Ramos (cell line): Measurements from ENCODE around the gene CHRNG.
"Not testable (repeated sequence)": the region's sequence is repeated elsewhere in the genome, so short reads cannot be mapped to it uniquely, and the experiment has no call there.

Source experiments
- in situ Hi-C: fragments of 300-500 bp; cut with MboI; formaldehyde crosslinking; loops from one replicate; pipeline ENCODE4 v1.14.3; 2022; ENCODE audit warnings: low sequenced_read_pairs; ENCODE audit not compliant: unreplicated experiment

CHRNG gene

DNA sequence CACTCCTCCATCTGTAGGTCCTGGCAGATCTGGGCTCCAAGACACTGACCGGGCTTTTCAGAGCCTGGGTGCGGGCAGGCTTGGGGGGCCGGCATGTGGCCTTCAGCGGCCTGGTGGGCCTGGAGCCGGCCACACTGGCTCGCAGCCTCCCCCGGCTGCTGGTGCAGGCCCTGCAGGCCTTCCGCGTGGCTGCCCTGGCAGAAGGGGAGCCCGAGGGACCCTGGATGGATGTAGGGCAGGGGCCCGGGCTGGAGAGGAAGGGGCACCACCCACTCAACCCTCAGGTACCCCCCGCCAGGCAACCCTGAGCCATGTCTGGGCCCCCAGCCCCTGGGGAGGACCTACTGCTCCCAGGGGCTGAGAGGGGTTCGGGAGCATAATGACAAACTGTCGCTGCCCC is 14.3 kb upstream of the CHRNG start:
- in situ Hi-C loops = loop anchor here (5.0 to 10.0 kb wide), 2 partner anchors 83 to 620 kb away; no protein-coding TSS in a partner anchor

DNA sequence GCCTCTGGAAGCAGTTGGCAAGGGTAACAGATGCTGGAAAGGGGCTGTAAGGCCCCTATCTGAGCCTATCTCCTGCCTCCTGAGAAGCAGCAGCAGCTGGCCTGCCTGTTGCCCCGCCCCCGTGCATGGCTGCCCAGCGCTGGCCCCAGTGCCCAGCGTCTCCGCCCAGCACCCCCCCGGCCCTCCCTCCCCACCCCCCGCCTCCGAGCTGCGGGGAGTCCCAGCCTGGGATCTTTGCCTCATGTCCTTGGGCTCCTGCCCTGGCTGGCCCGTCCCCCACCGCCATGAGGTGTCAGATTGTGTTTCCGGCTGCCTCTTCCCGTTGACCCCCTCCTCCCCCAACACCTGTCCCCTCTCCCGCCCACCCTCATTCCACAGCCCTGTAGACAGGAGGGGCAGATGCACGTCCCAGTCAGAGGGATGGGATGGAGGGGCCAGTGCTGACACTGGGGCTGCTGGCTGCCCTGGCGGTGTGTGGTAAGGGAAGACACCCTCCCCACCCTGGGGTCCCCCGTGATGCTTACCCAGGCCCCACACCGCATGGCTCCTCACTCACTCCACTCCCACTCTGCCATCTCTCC is 13.6 kb upstream of the CHRNG start, which contains the start of gene CHRND:
TSS of gene CHRND (plus strand) at position 370 of the 581 bp plus-strand sequence. CDS start at position 426, 56 bp downstream.
- in situ Hi-C loops = loop anchor here (5.0 to 10.0 kb wide), 2 partner anchors 84 to 621 kb away; no protein-coding TSS in a partner anchor

DNA sequence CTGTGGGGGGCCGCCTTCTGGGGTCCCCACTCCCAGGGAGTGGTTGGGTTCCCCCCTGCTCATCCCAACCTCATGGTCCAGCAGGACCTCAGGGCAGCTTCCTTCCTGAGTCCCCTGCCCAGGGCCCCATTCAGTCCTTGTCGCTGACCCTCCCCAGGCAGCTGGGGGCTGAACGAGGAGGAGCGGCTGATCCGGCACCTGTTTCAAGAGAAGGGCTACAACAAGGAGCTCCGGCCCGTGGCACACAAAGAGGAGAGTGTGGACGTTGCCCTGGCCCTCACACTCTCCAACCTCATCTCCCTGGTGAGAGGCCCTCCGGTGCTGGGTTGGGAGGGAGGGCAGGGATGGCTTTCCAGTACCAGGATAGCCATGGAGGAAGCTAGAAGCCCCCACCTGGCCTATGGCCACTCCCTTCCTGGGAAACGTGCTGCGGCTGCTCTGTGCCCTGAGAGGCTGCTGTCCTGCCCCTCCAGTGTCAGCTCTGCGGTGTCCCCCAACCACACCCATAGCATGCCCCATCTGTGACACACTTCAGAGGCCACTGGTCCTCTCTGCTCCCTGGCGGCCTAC is 13.0 kb upstream of the CHRNG start:
- in situ Hi-C loops = loop anchor here (5.0 to 10.0 kb wide), 2 partner anchors 84 to 622 kb away; no protein-coding TSS in a partner anchor

DNA sequence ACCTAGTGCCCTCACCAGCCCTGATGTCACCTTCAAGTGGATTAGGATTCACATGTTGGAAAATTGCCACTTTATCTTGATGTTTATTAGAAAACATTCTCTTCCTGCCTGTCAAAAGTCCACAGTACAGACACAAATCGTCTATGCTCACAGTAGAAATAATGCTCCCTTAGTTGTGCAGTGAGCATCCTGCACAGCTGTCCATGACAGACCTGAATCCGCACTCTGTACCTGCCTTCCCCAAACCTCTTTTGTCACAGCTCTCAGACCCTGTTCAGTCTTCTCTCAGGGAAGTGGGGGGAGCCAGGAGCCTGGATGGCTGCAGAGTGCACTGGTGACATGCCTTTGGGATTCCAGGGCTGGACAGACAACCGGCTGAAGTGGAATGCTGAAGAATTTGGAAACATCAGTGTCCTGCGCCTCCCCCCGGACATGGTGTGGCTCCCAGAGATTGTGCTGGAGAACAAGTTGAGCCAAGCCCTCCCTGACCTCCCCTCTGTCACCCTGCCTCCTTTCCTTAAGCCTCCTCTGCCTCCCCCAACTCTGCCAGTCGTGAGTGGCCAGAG is 11.5 kb upstream of the CHRNG start:
- in situ Hi-C loops = loop anchor here (5.0 to 10.0 kb wide), 2 partner anchors 86 to 623 kb away; no protein-coding TSS in a partner anchor

DNA sequence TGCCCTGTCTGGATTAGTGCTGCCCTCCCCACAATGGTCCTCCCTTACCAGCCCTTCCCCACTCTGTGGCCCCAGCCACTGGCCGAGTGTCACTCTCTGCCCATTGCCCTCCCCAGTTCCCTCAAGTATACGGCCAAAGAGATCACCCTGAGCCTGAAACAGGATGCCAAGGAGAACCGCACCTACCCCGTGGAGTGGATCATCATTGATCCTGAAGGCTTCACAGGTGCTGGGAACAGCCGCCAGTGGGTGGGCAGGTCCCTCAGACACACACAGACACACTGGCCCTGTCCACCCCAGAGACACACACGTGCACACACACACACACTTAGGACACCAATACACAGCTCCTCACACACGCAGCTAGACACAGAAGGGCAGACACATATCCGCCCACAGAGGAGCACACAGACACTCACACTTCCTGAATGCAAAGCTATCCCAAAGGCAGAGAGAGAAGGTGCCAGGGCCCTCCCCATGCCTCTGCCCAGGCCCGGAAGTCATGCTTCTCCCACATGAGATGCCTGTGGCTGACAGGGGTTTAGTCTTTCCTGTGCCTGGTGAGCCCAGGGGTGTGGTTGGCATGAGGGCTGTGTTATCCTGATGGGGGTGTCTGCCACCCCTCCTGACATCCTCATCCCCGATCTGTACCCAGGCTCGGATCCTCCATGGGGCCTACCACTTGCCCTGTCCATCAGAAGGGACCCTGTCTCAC is 10.6 kb upstream of the CHRNG start:
- in situ Hi-C loops = loop anchor here (5.0 to 10.0 kb wide), 2 partner anchors 87 to 624 kb away; no protein-coding TSS in a partner anchor

DNA sequence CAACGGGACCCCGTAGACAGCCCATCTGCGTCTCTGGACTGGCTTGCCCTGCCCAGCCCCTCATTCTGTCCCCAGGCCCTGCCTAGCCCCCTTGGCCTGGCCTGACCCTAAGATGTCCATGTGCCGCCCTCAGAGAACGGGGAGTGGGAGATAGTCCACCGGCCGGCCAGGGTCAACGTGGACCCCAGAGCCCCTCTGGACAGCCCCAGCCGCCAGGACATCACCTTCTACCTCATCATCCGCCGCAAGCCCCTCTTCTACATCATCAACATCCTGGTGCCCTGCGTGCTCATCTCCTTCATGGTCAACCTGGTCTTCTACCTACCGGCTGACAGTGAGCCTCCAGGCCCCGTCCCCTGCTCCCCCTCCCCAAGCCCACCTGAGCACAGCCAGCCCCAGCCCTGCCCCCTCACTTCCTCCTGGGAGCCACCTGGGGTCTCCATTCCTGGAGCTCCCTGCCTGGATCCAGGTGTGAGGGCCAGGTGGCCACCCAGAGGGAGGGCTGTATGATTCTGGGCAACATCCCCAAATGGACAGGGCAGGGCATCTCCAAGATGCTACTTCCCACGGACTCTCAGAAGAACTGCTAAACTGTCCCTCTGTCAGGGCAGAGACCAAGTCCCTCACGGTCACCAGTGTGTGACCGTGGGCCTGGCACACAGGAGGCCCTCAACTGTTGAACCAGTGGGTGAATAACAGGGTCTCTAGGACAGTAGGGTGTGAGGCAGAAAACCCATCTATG is 9.5 kb upstream of the CHRNG start:
- in situ Hi-C loops = loop anchor here (5.0 to 10.0 kb wide), 2 partner anchors 88 to 625 kb away; no protein-coding TSS in a partner anchor

DNA sequence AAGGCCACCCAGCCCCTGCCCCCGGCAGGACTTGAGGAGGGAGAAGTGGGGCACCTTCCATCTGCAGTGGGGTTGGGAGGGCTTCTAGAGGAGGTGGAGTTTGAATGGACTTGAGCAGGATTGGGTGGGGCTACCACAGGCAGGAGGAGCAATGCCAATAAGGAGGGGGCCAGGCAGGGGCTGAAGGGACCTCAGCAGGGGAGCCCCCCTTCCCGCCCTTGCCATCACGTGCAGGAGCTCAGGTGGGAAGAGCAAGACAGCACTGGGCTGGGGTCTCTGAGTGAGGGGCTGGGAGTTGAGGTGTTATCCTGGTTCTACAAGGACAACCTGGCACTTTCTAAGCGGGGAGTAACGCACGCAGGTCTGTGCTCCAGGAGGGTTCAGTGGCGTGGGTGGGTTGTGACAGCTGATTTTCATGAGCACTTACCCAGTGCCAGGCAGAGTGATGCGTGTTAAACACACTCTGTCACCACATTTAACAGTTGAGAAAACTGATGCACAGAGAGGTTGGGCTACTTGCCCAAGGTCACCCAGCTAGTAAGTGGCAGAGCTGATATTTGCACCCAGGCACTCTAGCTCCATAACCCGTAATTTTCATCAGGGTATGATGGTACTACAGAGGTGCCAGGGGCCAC is 8.7 kb upstream of the CHRNG start:
- in situ Hi-C loops = no loop called here

DNA sequence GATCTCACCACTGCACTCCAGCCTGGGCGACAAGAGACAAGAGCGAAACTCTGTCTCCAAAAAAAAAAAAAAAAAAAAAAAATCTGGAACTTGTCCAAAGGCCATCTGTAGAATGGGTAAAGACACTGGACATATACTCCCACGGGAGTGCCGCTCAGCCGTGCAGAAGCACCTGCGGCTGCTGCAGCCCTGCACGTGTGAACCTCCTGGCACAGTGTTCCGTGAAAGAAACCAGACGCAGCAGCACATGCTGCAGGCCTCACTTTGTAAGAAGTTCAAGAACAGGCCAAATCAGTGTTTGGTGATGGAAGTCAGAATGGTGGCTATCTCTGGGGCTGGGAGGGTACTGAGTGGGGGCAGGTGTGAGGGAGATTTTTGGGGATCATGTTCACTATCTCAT is 7.1 kb upstream of the CHRNG start:
- in situ Hi-C loops = no loop called here

DNA sequence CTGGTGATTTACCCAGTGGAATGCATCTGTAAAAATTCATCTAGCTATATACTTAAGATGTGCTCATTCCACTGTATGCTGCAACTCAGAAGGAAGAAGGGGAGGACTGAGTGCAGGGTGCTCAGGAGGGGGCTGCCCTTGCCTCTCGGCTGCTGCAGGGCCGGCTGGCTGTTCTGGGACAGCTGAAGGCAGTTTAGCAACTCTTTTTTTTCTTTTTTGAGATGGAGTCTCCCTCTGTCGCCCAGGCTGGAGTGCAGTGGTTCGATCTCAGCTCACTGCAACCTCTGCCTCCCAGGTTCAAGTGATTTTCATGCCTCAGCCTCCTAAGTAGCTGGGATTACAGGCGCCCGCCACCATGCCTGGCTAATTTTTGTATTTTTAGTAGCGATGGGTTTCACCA is 6.7 kb upstream of the CHRNG start:
- in situ Hi-C loops = not testable (repeated sequence)

DNA sequence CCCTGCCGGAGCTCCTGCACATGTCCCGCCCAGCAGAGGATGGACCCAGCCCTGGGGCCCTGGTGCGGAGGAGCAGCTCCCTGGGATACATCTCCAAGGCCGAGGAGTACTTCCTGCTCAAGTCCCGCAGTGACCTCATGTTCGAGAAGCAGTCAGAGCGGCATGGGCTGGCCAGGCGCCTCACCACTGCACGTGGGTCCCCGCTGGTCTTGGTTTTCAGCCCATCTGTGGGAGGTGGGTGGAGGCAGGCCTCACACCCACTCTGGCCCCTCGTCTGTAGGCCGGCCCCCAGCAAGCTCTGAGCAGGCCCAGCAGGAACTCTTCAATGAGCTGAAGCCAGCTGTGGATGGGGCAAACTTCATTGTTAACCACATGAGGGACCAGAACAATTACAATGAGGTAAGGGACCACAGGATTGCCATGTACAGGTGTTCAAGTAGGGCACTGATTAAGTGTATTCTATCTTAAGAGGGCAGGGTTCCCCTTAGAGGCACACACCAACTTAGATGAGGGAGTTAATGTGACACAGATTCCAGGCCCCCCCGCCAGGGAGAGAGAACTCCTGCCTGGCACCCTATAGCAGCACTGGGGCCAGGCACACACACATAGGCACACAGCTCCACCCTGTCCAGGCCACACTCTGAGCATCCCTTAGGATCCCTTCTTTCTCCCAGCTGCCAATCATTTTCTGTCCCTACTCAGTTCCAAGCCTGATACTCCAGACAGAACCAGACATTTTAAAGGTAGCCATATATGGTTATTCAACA is 5.4 kb upstream of the CHRNG start:
- in situ Hi-C loops = no loop called here

DNA sequence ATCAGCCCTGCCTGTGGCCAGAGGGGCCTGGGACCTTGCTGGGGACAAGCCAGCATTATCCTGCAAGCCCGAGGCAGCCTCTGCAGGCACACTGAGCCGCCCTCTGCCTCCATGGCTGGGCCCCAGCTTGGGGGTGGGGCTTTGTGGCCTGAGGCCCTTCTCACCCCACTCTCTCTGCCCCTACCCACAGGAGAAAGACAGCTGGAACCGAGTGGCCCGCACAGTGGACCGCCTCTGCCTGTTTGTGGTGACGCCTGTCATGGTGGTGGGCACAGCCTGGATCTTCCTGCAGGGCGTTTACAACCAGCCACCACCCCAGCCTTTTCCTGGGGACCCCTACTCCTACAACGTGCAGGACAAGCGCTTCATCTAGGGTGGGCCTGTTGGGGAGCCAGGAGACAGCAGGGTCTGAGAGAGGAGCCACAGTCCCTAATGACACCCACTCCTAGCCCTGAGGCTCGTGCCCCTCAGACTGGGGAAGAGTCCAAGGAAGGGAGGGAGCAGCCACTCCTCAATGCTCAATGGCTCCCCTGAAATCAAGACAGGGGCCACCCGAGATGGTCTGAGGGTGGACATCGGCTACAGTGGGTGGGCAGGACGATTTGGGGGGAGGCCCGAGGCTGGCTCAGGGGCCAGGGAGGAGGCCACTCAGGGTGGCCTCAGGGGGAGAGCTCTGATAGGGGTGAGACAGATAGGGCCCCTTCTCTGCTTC is 4.4 kb upstream of the CHRNG start:
- in situ Hi-C loops = no loop called here

DNA sequence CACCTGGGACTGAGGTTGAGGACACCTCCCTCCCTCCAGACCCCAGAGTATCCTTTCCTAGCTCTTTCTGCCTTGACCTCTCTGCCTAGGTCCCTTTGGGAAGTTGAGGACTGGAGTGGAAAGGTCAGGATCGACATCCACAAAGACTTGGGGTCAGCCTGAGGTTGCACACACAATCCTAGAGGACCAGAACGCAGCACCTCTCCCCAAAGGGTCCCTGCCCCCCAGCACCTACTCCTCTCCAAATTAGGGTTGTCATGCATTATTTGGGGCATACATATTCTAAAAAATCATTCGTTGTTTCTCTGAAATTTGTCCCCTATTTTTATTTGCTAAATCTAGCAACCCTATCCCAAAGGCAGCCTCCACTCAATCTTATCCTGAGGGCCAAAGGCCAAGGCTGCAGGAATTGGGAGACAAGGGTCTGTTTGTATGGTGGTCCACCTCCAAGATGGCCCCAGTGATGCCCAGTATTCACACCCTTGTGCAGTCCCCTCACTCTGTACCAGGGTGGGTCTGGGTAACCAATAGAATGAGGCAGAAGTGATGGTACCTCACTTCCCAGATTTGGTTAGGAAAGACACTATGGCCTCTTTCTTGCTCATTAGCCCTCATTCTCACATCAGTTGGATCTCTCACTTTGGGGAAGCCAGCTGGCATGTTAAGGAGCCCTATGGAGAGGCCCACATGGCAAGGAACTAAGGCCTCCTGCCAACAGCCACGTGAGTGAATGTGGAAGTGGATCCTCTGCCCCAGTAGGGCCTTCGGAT is 3.5 kb upstream of the CHRNG start:
- in situ Hi-C loops = no loop called here

DNA sequence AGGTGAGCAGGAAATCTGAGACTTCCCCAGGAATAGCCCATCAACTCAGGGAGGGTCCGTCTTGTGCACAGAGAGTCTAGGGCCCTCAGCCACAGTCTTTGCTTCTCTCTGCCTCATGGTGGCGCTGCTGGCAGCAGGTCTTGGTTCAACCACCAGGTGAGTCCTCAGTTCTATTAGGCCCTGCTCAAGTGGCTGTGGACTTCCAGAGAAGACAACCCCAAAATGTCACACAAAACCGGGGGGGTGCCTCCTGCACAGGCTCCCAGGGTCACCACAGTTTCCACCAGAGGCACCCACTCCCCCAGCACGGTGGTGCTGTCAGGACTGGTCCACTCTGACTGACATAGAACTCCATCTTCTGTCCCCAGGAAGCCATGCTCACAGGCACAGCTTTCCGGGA is 2.4 kb upstream of the CHRNG start:
- in situ Hi-C loops = no loop called here

DNA sequence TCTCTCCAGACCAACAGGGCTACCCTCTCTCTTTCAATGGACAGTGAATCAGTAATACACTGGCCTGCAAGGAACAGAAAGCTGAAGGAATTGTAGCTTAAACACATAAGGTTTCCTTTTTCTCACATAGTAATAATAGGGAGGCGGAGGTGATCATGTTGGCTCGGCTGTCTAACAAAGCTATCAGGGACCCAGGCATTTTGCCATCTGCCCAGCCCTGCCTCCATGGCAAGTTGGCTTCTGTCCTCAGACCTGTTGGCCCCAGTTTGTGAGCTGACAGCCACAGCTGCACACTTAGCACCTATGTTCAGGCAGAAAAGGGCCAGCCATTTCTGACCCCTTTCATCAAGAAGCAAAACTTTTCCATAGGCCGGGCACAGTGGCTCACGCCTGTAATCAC is 2.0 kb upstream of the CHRNG start:
- in situ Hi-C loops = no loop called here

DNA sequence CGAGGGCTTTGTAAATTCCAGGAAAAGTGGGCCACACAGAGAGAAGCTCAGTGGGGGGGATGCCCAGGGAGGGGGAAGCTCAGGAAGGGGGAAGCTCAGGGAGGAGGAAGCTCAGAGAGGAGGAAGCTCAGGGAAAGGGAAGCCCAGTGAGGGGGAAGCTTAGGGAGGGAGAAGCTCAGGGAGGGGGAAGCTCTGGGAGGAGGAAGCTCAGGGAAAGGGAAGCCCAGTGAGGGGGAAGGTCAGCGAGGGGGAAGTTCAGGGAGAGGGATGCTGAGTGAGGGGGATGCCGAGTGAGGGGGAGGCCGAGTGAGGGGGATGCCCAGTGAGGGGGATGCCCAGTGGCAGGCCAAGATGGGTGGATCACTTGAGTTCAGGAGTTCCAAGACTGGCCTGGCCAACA is 821 bp upstream of the CHRNG start:
- in situ Hi-C loops = no loop called here

DNA sequence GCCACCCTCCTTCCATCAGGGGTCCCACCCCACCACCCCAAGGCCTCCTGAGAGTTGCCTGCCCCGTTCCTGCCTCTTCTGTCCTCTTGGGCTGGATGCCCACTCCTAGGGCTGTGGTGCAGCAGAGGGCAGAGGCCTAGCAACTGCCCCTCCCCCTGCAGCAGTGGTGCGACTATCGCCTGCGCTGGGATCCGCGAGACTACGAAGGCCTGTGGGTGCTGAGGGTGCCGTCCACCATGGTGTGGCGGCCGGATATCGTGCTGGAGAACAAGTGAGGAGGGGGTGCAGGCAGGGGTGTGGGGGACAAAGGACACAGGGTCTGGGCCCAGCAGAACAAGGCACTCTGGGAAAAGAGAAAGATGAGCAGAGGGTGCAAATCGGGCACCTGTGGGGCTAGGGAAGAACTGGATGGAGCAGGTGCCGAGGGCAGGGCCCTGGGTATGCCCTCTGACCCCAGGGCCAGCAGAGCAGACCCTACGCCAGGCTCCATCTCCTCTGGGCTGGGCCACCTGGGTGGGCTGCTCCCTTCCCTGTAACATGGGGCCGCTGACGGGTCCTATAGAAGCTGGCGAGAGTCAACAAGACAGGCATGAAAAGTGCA is 1.0 kb downstream of the CHRNG start:
- in situ Hi-C loops = no loop called here

DNA sequence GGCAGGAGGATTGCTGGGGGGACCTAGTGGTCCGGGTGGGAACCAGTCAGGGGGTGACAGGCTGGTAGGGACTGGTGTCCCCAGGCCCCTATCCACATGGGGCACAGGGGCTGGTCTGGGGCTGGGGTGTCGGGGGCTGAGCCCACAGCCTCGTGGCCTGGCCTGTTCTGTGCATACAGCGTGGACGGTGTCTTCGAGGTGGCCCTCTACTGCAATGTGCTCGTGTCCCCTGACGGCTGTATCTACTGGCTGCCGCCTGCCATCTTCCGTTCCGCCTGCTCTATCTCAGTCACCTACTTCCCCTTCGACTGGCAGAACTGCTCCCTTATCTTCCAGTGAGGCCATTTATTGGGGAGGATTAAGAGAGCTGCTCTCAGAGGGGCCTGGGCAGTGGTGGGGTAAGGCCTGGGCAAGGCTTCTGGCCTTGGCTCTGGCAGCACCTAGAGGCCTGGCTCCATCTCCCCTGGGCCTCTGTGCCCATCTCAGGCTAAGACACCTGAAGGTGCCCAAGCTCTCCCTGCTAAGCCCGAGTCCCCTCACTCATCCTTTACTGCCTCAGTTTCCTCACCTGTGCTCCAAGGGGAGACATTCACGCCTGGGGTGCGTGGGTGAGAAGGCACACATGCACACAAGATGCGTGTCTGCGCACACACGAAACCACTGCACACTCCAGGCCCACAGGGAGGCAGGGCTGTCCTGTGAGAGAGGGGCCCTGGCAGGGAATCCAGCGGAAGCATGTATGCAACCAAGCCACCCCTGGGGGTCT is 1.9 kb downstream of the CHRNG start:
- in situ Hi-C loops = no loop called here
